GM10248 (cell line): ENCODE results near the gene CYP4A22.

Experiments used
- CTCF ChIA-PET: fragments of 300-600 bp; sonication (Branson Sonifier 250); formaldehyde crosslinking; extraction: SDS; loops from one replicate; lab custom pipeline; 2021; ENCODE audit warnings: antibody characterized with exemption; lab: Yijun Ruan, JAX
- POLR2A ChIA-PET: fragments of 350-650 bp; sonication (Branson Sonifier 250); formaldehyde crosslinking; extraction: SDS; loops from one replicate; lab custom pipeline; 2020; ENCODE audit warnings: antibody characterized with exemption; lab: Yijun Ruan, JAX
- DNase-seq: peaks from one replicate; pipeline ENCODE4 v3.0.0; 2012; ENCODE audit errors: extremely low spot score
- CTCF ChIP-seq: IDR thresholded peaks from 2 replicates; pipeline ENCODE4 v1.5.1; 2012; ENCODE audit warnings: mild to moderate bottlenecking, low read depth; ENCODE audit errors: extremely low read depth, missing control alignments, control extremely low read depth

CYP4A22 gene

GRCh38 chr1:47178020-47178419 is 40.8 kb downstream of the CYP4A22 start:
- POLR2A ChIA-PET, result no interaction called here
- CTCF ChIA-PET, result interaction anchor here (0.9 to 11.4 kb wide), 27 partner anchors 10 to 577 kb away, joined by 3 to 192 read pairs (median 7); partner anchors contain the start of genes CMPK1, FOXD2 and PDZK1IP1
- TF ChIP-seq CTCF, result no peak
- DNase-seq, result no peak

- ChIA-PET POLR2A (no interaction called here), CTCF (interaction anchor here (0.6 to 11.4 kb wide), 44 partner anchors 9 to 577 kb away, joined by 3 to 192 read pairs (median 5); partner anchors contain the start of genes CMPK1, FOXD2 and PDZK1IP1)
- no peak for DNase-seq
- TF ChIP-seq CTCF, result no peak
Observed at GRCh38 chr1:47178654-47179016, 41.4 kb downstream of the CYP4A22 start.

GRCh38 chr1:47179017-47179987 is 42.1 kb downstream of the CYP4A22 start:
- TF ChIP-seq CTCF, result peak; percentile 97
- POLR2A ChIA-PET, result no interaction called here
- peak; percentile 87 for DNase-seq
- CTCF ChIA-PET, result interaction anchor here (0.6 to 11.4 kb wide), 45 partner anchors 8 to 758 kb away, joined by 3 to 192 read pairs (median 4); partner anchors contain the start of genes CMPK1, FOXD2 and PDZK1IP1

- no peak for DNase-seq
- no peak for TF ChIP-seq CTCF
- ChIA-PET CTCF (interaction anchor here (0.9 to 11.4 kb wide), 17 partner anchors 8 to 547 kb away, joined by 3 to 192 read pairs (median 6); partner anchors contain the start of genes FOXD2 and PDZK1IP1), POLR2A (no interaction called here)
Observed at GRCh38 chr1:47179988-47180563, 42.8 kb downstream of the CYP4A22 start.

GRCh38 chr1:47180603-47181094 is 43.4 kb downstream of the CYP4A22 start:
- POLR2A ChIA-PET, result no interaction called here
- CTCF ChIA-PET, result interaction anchor here (0.7 to 11.4 kb wide), 5 partner anchors 12 to 255 kb away, joined by 3 to 192 read pairs (median 3); partner anchors contain the start of gene PDZK1IP1
- TF ChIP-seq CTCF, result no peak
- no peak for DNase-seq
